ENCODE data around the gene COPG2.

DNA sequence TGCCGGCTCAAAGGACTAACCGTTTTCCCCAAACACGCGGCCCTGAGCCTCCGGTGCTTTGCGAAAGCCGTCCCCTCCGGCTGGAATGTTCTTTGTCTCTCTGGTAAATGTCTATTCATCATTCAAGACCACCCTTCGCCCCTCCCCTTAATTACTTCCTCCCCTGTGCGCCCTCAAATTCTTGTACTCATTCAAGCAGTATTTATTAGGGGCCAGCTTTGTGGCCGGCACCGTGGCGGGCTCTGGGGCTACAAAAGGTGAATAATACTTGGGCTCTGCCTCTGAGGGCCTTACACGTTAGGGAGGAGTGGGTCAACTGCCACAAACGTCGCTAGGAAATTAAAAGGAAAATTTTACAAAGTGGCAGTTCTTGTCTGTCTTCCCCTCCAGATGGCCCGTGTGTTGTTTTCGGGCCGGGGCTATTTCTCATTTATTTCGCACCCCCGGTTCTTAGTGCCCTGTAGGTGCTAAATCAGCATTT, 178.2 kb downstream of the COPG2 start:
- TF ChIP-seq, protein P1, sequence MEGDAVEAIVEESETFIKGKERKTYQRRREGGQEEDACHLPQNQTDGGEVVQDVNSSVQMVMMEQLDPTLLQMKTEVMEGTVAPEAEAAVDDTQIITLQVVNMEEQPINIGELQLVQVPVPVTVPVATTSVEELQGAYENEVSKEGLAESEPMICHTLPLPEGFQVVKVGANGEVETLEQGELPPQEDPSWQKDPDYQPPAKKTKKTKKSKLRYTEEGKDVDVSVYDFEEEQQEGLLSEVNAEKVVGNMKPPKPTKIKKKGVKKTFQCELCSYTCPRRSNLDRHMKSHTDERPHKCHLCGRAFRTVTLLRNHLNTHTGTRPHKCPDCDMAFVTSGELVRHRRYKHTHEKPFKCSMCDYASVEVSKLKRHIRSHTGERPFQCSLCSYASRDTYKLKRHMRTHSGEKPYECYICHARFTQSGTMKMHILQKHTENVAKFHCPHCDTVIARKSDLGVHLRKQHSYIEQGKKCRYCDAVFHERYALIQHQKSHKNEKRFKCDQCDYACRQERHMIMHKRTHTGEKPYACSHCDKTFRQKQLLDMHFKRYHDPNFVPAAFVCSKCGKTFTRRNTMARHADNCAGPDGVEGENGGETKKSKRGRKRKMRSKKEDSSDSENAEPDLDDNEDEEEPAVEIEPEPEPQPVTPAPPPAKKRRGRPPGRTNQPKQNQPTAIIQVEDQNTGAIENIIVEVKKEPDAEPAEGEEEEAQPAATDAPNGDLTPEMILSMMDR (conservative IDR thresholded peaks at IDR 0.05): no peak
- no peak for TF ChIP-seq EZH2 (IDR thresholded peaks at IDR 0.05; ENCODE audit: low read depth)

Data from PC-9 (cell line).